Measurements from ENCODE around the gene VSX1.

Gene VSX1

GRCh38 chr20:25040438-25040831 lies 41.5 kb downstream of the VSX1 start:
- DNase-seq (ENCODE audit: low read depth in 2 of 2) = no peak

- DNase-seq (ENCODE audit: low read depth in 2 of 2) = no peak
Measured at GRCh38 chr20:25039697-25040437, 42.1 kb downstream of the VSX1 start.

GRCh38 chr20:25038591-25039015 lies 43.3 kb downstream of the VSX1 start:
- DNase-seq (ENCODE audit: low read depth in 2 of 2) = no peak

- no peak for DNase-seq (ENCODE audit: low read depth in 2 of 2)
Measured at GRCh38 chr20:25038103-25038410, 43.9 kb downstream of the VSX1 start.

GRCh38 chr20:25037288-25038102 lies 44.4 kb downstream of the VSX1 start:
- no peak for DNase-seq (ENCODE audit: low read depth in 2 of 2)

GRCh38 chr20:25036331-25036936 lies 45.5 kb downstream of the VSX1 start:
- DNase-seq (ENCODE audit: low read depth in 2 of 2) = no peak

GRCh38 chr20:25035921-25036320 lies 46.0 kb downstream of the VSX1 start:
- no peak for DNase-seq (ENCODE audit: low read depth in 2 of 2)

GRCh38 chr20:25033924-25034300 lies 48.0 kb downstream of the VSX1 start:
- no peak for DNase-seq (ENCODE audit: low read depth in 2 of 2)

- DNase-seq (ENCODE audit: low read depth in 2 of 2) = no peak
Measured at GRCh38 chr20:25033265-25033923, 48.5 kb downstream of the VSX1 start.

- DNase-seq (ENCODE audit: low read depth in 2 of 2) = no peak
Measured at GRCh38 chr20:25032478-25033264, 49.3 kb downstream of the VSX1 start.

- DNase-seq (ENCODE audit: low read depth in 2 of 2) = no peak
Measured at GRCh38 chr20:25032065-25032477, 49.9 kb downstream of the VSX1 start.

GRCh38 chr20:25031241-25031640 lies 50.7 kb downstream of the VSX1 start:
- no peak for DNase-seq (ENCODE audit: low read depth in 2 of 2)

- DNase-seq (ENCODE audit: low read depth in 2 of 2) = no peak
Measured at GRCh38 chr20:25030649-25031207, 51.2 kb downstream of the VSX1 start.

GRCh38 chr20:25030007-25030648 lies 51.8 kb downstream of the VSX1 start:
- DNase-seq (ENCODE audit: low read depth in 2 of 2) = no peak

- no peak for DNase-seq (ENCODE audit: low read depth in 2 of 2)
Measured at GRCh38 chr20:25025986-25026605, 55.8 kb downstream of the VSX1 start.

Data from stimulated activated CD8-positive, alpha-beta memory T cell treated with anti-CD3 and anti-CD28 coated beads, Interleukin-7, amount 100 ng/mL, for 1 hour (primary cell).